Activated CD4-positive, alpha-beta T cell treated with anti-CD3 and anti-CD28 coated beads, Interleukin-2, amount 50 U/mL, for 1 hour (primary cell): ENCODE data around the gene GSK3A.

Experiments
- DNase-seq: peaks from one replicate; pipeline ENCODE4 v3.0.0-alpha.2; 2020

GSK3A gene

DNA sequence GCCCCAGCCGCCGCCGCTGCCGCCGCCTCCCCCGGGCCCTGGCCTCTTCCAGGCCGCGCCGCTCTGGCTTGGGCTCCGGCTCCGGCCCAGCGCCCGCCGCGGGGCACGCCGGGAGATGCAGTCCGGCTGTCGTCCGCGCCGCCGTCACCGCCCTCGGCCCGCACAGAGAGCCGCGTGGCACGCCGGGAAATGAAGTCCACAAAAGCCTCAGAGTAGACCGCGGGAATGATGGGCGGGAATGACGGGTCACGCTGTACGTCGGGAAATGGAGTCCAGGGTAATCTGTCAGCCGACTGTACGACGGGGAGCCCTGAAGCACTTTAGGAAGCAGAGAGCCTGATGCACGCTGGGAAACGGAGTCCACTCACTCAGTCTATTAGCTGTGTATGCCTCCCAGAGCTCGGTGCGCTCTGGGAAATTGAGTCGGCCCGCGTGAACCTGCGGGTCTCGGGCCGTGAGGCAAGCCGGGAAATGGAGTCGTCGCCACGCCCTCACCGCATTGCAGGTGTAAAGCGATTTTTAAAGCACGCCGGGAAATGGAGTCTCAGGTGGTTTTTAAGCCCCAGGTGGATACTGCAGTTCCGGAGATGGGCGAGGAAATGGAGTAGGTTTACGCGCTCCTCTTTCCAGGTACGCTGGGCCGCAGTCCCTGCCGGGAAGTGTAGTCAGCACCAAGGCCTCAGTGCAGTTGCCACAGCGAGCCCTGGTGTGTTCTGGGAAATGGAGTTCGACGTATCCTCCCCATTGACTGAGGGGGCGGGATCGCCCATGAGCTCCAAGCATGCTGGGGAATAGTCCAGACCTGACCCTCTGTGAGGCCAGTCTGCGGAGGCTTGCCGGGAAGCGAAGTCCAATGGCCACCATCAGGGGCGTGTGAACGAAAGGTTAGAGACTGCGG lies at the start of gene GSK3A:
Gene GSK3A, minus strand, starts transcription at position 91 of the 898 bp plus-strand sequence. CDS start 137 bp downstream, outside the sequence.
- peak; percentile 95 for DNase-seq

DNA sequence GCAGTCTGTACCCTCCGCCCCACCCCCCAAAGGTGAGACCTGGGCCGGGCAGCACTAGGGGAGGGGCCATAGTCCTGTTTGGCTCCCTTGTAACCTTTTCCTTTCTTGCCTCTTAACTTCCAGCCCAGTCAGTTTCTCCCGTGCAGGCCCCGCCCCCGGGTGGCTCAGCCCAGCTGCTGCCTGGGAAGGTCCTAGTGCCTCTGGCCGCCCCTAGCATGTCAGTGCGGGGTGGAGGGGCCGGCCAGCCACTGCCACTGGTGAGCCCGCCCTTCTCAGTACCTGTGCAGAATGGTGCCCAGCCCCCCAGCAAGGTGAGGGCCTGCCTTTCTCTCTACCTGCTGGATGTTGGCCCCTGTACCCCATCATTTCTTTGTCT lies 49.0 kb upstream of the GSK3A start:
- DNase-seq: no peak

GRCh38 chr19:42290523-42291434 lies 48.4 kb upstream of the GSK3A start:
- peak; percentile 64 for DNase-seq

GRCh38 chr19:42290136-42290522 lies 47.7 kb upstream of the GSK3A start:
- no peak for DNase-seq

DNA sequence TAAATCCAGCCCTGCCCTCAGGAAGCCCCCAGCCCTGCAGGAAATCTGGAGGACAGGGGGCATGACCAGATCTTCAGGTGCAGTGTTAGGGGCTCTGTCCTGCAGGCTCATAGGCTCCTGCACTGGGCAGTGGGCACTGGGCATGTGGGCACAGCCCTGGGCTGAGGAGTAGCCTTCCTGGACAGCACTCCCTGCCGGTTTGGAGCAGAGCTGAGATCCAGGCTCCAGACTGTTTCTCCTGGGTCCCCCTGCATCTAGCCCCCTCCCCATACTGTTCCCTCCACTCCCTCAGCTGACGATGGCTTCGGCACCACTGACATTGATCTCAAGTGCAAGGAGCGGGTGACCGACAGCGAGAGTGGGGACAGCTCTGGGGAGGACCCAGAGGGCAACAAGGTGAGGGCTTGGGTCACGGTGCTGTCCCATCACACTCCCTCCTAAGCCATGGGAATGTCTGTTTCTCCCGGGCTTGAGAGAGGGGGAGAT lies 47.2 kb upstream of the GSK3A start:
- DNase-seq: no peak

DNA sequence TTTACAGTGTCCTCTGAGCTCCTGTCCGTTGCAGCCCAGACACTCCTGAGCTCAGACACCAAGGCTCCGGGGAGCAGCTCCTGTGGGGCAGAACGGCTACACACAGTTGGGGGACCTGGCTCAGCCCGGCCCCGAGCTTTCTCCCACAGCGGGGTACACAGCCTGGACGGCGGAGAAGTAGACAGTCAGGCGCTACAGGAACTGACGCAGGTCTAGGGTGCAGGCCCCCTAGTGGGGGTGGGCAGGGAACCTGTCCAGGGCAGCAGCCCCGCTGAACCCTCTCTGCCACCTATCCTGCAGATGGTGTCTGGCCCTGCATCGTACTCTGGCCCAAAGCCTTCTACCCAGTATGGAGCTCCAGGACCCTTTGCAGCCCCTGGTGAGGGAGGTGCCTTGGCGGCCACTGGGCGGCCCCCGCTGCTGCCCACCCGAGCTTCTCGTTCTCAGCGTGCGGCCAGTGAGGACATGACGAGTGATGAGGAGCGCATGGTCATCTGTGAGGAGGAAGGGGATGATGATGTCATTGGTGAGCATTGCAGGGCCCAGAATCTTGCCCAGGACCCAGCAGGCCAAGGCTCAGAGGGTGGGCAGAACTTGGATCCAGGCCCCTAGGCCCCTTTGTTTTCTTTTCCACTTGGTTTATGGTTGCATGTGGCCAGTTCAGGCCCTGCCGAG lies 46.6 kb upstream of the GSK3A start:
- no peak for DNase-seq

DNA sequence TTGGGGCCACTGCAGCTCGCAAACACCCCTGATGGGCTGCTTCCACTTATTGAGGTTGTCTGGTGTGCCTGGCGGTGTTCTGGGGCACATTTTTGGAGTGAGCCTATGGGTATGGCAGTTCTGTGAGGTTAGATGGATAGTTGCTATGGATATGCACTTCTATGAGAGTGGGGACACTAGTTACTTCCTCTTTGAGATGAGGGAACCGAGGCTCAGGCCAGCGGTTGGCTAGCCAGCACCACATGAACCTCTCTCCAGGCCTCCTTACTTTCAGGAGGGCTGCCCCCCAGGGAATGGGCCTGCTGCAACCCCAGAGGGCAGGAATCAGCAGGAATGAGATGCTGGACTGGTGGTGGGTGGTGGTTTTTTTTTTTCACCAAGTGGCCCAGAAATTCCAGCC lies 46.0 kb upstream of the GSK3A start:
- no peak for DNase-seq

GRCh38 chr19:42287827-42288107 lies 45.4 kb upstream of the GSK3A start:
- DNase-seq: no peak

- no peak for DNase-seq
These were observed 44.8 kb upstream of the GSK3A start for GRCh38 chr19:42287017-42287826.

DNA sequence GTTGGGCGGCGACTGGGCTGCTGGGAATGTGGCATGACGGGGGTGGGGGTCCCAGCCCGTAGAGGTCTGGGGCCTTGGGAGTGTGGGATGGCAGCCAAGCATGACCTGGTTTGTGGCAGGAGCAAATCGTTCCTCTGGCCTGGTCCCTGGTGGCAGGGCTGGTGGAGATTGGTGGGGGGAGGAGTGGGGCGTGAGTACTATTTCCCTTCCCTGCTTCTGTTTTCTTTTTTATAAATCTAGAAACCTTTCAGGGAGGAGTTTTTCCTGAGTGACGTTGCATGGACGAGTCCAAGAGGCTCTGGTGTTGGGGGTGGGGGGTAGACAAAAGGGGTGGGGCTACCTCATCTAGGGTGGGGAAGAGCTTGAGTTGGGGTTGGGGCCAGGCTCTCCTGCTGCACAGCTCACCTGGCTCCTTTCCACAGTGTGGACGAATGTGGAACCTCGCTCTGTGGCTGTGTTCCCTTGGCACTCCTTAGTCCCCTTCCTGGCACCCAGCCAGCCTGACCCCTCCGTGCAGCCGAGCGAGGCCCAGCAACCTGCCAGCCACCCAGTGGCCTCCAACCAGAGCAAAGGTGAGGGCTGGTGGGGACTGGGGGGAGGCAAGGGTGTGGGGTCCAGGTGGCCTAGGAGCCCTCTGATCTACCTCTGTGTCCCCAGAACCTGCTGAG lies 44.1 kb upstream of the GSK3A start:
- no peak for DNase-seq

- DNase-seq: no peak
These were observed 43.6 kb upstream of the GSK3A start for GRCh38 chr19:42285988-42286348.

GRCh38 chr19:42285541-42285941 lies 43.1 kb upstream of the GSK3A start:
- DNase-seq: no peak

- DNase-seq: no peak
These were observed 42.4 kb upstream of the GSK3A start for GRCh38 chr19:42284591-42285341.

DNA sequence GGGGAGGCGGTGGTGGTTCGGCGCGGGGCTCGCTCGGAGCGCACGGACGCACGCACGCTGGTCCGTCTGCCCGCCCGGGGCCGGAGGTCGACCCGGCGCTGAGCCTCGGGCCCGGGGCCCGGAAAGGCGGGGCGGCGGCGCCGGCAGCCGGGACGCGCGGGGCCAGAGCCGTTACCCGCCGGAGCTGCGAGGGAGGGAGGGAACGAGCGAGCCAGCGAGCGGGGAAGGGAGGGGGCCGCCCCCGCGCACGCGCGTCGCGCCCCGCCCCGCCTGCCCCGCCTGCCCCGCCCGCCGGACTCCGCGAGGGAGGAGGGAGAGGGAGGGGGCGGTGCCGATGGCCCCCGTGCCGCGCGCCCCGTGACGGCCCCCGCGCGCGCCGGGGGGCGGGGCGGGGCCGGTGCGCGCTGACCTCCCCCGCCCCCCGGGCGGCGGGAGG lies 41.7 kb upstream of the GSK3A start:
- peak; percentile 76 for DNase-seq

GRCh38 chr19:42283188-42284065 lies 41.0 kb upstream of the GSK3A start:
- peak; percentile 95 for DNase-seq

DNA sequence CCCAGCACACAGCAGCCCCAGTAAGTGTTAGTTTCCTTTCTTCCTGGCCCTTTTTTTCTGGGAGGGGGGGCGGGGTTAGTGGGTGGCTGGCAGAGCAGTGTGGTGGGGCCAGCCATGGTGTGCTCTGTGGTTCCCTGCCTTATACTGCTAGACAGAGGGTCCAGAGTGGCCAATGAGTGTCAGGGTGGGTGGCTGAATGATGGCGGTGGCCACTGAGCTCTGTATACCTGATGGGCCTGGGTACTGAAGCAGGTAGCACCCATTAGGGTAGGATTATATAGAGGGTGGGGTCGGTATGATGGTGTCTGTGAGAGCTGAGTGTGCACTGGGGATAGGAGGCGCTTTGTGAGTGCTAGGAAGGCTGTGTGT lies 40.4 kb upstream of the GSK3A start:
- DNase-seq: no peak

DNA sequence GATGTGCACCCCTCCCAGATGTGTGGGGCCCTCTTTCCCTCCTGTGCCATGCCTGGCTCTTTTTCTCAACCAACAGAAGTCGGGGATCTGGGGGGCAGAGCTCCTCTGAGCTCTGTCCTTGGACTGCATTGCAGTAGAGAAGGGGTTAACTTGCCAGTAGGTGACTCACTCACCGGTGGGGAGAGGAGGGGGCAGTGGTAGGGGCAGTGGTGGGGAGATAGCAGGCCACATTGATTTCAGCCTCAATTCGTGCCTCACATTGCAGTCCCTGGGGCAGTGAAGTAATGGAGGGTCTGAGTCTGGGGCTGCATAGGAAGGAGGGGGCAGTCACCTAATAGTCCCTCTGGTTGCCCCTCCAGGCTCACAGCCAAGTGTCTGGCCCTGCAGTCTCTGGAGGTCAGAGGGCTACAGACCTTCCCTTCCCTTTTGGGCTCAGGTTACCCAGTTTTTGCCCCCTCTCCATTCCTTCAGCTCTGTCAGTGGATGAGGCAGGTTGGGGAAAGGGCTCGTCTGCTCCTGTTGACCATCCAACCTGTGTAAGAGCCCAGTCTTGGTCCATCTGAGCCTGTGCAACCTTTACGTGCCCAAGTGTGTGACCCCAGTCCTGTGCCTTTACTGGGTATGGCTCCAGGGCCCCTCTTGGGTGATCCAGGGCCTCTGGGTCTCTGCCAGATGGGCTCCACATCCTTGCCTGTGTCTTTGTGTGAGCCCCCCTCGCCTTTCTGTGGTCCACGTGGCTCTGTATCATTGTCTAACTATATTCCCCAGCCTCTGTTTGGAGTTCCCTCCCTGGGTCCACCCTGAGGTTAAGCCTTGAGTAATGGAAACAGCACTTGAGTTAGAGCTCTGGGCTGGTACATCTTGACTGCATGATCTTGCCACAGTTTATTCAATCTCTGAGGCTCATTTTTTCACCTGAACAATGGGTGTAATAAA lies 39.7 kb upstream of the GSK3A start:
- DNase-seq: no peak

GRCh38 chr19:42281146-42281826 lies 38.9 kb upstream of the GSK3A start:
- no peak for DNase-seq
